ENCODE measurements around the gene BEND7.

BEND7 gene

DNA sequence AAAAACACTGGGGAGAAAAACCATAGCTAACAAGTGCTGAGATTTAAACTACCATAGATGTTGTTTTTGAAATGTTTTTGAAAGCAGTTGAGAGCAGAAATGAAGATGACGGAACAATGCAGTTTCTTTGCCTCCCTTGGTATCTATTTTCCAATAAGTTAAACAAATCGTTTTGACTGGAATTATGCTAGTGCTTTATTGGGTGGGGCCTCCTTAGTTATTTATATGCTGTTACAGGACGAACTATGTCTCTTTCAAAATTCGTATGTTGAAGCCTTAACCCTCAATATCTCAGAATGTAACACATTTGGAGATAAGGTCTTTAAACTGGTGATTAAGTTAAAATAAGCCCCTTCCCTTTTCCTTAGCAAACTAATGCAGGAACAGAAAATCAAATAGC, 135.2 kb downstream of the BEND7 start:
- H3K4me2 ChIP-seq (ENCODE audit: insufficient read depth, low read length) = no peak overlapping the region
- ATAC-seq (ENCODE audit: insufficient read depth, low read depth) (no peak), DNase-seq (no peak)
- no peaks in the 10 kb centered on the region for H3K36me3 ChIP-seq (ENCODE audit: insufficient read depth, low read length)
- H3K9ac ChIP-seq (ENCODE audit: low read depth, low read length) = no peak overlapping the region
- peaks cover 4% of the 10 kb centered on the region for H3K27me3 ChIP-seq (ENCODE audit: insufficient read depth, low read length, poor library complexity)
- no peaks in the 10 kb centered on the region for H4K20me1 ChIP-seq (ENCODE audit: insufficient read depth, low read length)
- H3K4me1 ChIP-seq (ENCODE audit: insufficient read depth, low read length) = no peaks in the 10 kb centered on the region
- no peak overlapping the region for H3K27ac ChIP-seq (ENCODE audit: low read length)
- H2AFZ ChIP-seq (ENCODE audit: low read depth, low read length) = no peak overlapping the region
- no peaks in the 10 kb centered on the region for H3K79me2 ChIP-seq (ENCODE audit: insufficient read depth, low read length)
- TF ChIP-seq, protein P1, sequence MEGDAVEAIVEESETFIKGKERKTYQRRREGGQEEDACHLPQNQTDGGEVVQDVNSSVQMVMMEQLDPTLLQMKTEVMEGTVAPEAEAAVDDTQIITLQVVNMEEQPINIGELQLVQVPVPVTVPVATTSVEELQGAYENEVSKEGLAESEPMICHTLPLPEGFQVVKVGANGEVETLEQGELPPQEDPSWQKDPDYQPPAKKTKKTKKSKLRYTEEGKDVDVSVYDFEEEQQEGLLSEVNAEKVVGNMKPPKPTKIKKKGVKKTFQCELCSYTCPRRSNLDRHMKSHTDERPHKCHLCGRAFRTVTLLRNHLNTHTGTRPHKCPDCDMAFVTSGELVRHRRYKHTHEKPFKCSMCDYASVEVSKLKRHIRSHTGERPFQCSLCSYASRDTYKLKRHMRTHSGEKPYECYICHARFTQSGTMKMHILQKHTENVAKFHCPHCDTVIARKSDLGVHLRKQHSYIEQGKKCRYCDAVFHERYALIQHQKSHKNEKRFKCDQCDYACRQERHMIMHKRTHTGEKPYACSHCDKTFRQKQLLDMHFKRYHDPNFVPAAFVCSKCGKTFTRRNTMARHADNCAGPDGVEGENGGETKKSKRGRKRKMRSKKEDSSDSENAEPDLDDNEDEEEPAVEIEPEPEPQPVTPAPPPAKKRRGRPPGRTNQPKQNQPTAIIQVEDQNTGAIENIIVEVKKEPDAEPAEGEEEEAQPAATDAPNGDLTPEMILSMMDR (IDR thresholded peaks at IDR 0.05; ENCODE audit: borderline replicate concordance, extremely low read depth, low read length, poor library complexity, severe bottlenecking) = no peak
- TF ChIP-seq EZH2 (IDR thresholded peaks at IDR 0.05; ENCODE audit: borderline replicate concordance, low read depth, low read length, severe bottlenecking) = no peak
- no peak overlapping the region for H3K4me3 ChIP-seq (ENCODE audit: low read depth in 1 of 2, low read length in 2 of 2)
- no peaks in the 10 kb centered on the region for H3K9me3 ChIP-seq (ENCODE audit: insufficient read depth, low read length, severe bottlenecking)

DNA sequence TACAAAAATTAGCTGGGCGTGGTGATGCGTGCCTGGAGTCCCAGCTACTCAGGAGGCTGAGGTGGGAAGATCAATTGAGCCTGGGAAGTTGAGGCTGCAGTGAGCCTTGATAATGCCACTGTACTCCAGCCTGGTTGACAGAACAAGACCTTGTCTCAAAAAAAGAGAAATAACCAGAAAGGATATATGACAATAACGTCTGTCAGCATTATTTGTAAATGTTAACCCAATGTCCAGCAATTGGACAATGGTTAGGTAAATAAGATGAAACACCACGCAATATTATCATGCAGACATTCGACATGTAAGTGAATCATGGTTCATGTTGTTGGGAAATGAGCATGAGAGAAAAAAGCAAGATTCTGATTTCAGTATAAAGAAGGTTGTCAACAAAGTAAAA, 136.1 kb downstream of the BEND7 start:
- Histone ChIP-seq H3K36me3 (ENCODE audit: insufficient read depth, low read length) (no peaks in the 10 kb centered on the region), H3K9ac (ENCODE audit: low read depth, low read length) (no peak overlapping the region), H4K20me1 (ENCODE audit: insufficient read depth, low read length) (no peaks in the 10 kb centered on the region), H2AFZ (ENCODE audit: low read depth, low read length) (no peak overlapping the region), H3K4me1 (ENCODE audit: insufficient read depth, low read length) (no peaks in the 10 kb centered on the region), H3K4me3 (ENCODE audit: low read depth in 1 of 2, low read length in 2 of 2) (no peak overlapping the region), H3K27ac (ENCODE audit: low read length) (no peak overlapping the region), H3K4me2 (ENCODE audit: insufficient read depth, low read length) (no peak overlapping the region), H3K9me3 (ENCODE audit: insufficient read depth, low read length, severe bottlenecking) (no peaks in the 10 kb centered on the region), H3K79me2 (ENCODE audit: insufficient read depth, low read length) (no peaks in the 10 kb centered on the region), H3K27me3 (ENCODE audit: insufficient read depth, low read length, poor library complexity) (peaks cover 4% of the 10 kb centered on the region)
- DNase-seq (no peak), ATAC-seq (ENCODE audit: insufficient read depth, low read depth) (no peak)
- TF ChIP-seq, protein P1 (IDR thresholded peaks at IDR 0.05; ENCODE audit: borderline replicate concordance, extremely low read depth, low read length, poor library complexity, severe bottlenecking) = no peak
- no peak for TF ChIP-seq EZH2 (IDR thresholded peaks at IDR 0.05; ENCODE audit: borderline replicate concordance, low read depth, low read length, severe bottlenecking)
